B cell (primary cell): ENCODE results near the gene ATP13A5.

Experiments used
- EZH2 ChIP-seq: IDR thresholded peaks from 2 replicates; pipeline ENCODE4 v1.6.1; 2012; ENCODE audit warnings: borderline replicate concordance, low read depth, mild to moderate bottlenecking, moderate library complexity, low read length; ENCODE audit not compliant: insufficient read depth, poor library complexity, severe bottlenecking
- TF ChIP-seq, protein P1 (sequence below): fragments of 200-600 bp; IDR thresholded peaks from one replicate; pipeline ENCODE4 v1.8.0; 2022; ENCODE audit warnings: antibody characterized with exemption, mild to moderate bottlenecking

DNA sequence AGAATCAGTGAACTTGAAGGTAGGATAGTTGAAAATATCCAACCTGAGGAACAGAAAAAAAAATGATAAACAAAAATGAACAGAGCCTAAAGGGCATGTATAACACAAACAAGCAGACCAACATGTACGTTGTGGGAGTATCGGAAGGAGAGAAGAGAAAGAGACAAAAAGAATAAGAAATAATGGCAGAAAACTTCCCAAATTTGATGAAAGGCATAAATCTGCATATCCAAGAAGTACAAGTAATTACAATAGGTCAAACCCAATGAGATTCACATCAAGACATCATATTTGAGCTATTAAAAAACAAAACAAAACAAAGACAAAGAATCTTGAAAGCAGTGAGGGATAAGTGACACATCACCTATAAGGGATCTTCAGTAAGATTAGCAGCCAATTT is 38.1 kb upstream of the ATP13A5 start:
- TF ChIP-seq, protein P1, sequence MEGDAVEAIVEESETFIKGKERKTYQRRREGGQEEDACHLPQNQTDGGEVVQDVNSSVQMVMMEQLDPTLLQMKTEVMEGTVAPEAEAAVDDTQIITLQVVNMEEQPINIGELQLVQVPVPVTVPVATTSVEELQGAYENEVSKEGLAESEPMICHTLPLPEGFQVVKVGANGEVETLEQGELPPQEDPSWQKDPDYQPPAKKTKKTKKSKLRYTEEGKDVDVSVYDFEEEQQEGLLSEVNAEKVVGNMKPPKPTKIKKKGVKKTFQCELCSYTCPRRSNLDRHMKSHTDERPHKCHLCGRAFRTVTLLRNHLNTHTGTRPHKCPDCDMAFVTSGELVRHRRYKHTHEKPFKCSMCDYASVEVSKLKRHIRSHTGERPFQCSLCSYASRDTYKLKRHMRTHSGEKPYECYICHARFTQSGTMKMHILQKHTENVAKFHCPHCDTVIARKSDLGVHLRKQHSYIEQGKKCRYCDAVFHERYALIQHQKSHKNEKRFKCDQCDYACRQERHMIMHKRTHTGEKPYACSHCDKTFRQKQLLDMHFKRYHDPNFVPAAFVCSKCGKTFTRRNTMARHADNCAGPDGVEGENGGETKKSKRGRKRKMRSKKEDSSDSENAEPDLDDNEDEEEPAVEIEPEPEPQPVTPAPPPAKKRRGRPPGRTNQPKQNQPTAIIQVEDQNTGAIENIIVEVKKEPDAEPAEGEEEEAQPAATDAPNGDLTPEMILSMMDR = no peak
- TF ChIP-seq EZH2 = no peak
